Retina (tissue), 1 donor: ENCODE data around the gene CD226.
"Not testable (repeated sequence)": the region's sequence is repeated elsewhere in the genome, so short reads cannot be mapped to it uniquely, and the experiment has no call there.

Source experiments
- DNase-seq: peaks from one replicate; pipeline ENCODE4 v3.0.0-alpha.2; 2016

The CD226 gene

DNA sequence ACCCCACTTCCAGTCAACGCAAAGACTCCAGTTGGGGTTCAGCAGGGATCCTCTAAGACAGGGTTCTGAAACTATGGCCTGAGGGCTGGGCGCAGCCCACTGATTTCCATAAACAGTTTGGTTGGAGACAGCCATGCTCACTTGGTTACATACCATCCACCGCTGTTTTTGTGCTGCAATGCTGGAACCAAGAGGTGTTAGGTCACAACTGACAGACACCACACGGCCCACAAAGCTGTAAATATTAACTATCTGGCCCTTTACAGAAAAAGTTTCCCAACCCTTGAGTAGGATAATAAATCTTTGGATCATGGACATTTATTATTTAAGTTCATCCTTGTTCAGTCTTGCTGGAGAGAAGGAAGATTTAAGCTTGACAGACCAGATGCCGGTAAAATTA is 8.4 kb upstream of the CD226 start:
- DNase-seq = no peak

DNA sequence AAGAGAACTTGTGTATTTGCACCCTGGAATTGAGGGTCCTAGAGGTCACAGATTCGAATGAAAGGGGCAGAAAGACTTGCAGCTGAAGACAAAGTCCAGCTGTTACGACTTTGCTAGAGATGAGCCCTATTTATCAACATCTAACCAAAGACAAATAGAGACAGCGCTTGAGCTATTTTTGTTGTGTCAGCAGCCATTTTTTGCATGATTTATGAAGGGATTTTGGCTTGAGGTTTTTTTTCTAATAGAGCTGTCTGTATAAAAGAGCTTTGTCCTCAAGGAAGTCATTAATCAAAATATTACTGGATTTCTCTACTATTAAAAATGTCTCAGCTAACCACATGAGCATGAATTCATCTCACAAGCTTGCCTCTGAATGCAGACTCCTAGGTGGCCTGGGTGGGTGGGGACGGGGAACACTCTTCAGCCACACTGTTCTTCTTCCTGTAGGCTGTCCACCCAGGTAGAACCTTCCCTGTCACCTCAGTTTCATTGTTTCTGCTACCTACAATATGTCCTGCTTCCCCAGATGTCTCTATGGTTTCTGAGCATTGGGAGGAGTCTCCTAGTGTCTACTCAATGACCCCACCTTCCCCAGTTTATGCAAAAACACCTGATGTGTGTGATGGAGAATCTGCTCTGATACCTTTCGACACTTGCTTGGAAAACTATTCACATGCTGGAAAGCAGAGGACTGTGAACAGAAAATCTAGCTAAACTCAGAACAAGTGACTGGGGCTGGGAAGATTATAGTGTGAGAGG is 7.2 kb upstream of the CD226 start:
- DNase-seq = no peak

DNA sequence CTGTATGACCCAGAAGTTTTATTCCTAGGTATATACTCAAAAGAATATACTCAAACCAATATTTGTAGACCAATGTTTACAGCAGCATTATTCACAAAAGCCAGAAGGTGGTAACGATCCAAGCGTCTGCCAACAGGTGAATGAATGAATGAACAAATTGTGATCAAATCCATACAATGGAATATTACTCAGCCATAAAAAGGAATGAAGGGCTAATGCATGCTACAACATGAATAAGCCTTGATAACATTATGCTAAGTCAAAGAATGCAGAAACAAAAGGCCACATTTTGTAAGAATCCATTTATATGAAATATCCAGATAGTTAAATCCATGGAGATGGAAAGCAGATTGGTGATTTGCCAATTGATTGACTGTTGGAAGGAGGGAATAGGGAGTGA is 5.5 kb upstream of the CD226 start:
- DNase-seq = no peak

DNA sequence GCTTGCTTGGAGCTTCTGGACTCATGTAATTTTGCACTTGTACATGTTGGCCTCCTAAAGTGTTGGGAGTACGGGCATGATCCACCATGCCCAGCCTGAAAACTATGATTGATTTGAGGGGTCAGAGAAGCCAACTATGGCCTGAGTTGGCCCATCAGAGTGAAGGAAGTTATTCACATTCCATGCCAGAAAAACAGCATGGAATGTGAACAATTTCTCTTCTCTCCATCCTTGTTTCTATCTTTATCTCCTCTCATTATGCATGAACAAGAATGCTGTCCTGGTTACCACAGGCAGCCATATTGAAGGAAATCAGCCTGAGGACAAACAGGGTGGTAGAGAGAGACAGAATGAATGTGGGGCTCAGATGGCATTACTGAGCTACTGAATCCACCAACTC is 3.5 kb upstream of the CD226 start:
- no peak for DNase-seq

DNA sequence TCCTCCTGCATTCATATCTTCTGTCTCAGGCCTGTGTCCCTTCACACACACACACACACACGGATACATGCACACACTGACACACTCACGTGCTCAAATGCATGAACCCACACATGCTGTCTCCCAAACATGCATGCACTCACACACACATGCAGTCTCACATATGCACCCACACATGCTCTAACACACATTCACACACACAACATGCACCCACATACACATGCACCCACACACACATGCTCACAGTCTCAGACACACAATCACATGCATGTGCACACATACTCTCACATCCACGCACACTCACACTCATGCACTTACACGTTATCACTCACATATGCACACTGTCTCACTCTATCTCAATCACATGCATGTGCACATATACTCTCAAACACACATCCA is 1.9 kb upstream of the CD226 start:
- no peak for DNase-seq

DNA sequence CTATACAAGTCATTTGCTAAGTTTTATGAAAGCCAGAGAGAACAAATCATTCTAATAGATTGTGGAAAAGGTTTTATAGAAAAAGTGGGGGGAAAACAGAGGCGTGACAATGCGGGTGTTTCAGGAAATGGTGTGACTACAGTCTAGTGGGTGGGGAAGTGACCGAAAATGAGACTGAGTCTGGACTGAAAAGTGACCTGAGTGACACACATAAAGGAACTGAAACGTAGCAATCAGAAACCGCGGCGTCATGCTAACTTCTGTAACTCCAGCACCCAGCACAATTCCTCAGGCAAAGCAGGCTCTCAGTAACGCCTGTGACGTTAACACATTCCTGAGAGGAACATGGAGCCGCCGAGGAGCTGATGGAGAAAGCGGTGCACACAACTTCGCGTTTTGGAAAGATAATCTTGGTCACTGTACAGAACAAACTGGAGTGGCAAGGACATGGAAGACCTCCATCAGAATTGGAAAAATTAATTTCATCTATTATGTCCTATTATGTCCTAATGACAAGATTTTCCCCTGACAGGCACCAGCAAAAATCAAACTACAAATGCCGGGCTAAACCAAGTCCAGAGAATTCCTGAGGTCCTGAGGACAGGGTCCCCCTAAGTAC is 1.4 kb upstream of the CD226 start:
- no peak for DNase-seq

DNA sequence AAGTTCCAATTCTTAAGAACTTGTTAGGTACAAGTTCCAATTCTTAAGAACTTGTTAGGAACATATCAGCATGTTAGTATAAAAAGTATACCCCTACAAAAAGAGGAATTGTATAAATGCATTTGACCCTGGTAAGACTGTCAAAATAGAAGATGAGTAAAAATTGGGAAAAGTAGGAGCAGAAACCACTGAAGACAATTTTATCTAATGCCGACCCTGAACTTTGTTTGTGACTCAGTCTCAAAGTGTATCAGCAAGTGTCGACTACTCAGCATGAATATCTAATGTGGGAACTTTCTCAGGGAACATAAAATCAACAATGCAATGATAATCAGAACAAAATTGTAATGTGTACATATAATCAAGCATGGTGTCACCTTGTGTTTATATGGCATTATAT is 583 bp upstream of the CD226 start:
- DNase-seq = no peak

DNA sequence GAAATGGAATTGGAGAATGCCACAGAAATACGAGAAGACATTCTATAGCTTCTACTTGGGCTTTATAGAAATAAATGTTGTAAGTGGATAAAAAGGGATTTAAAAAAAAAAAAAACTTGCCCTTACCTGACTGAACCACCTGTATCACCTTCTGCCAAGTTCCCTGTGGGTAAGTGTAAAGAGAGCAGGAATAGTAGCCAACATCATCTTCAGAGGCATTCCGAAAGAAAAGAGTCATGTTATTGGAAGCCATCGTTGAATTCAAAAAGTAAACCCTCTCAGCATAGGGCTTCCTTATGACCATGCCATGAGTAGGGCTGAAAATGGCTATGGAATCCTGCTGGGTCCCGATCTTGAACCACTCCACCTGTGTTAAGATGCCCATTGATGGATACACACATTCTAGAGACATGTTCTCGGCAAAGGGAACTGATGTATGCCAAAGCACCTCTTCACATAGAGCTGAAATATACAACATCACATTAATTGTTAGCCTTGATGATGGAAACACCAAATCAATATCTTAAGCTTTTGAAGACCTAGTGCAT is 991 bp downstream of the CD226 start:
- no peak for DNase-seq

DNA sequence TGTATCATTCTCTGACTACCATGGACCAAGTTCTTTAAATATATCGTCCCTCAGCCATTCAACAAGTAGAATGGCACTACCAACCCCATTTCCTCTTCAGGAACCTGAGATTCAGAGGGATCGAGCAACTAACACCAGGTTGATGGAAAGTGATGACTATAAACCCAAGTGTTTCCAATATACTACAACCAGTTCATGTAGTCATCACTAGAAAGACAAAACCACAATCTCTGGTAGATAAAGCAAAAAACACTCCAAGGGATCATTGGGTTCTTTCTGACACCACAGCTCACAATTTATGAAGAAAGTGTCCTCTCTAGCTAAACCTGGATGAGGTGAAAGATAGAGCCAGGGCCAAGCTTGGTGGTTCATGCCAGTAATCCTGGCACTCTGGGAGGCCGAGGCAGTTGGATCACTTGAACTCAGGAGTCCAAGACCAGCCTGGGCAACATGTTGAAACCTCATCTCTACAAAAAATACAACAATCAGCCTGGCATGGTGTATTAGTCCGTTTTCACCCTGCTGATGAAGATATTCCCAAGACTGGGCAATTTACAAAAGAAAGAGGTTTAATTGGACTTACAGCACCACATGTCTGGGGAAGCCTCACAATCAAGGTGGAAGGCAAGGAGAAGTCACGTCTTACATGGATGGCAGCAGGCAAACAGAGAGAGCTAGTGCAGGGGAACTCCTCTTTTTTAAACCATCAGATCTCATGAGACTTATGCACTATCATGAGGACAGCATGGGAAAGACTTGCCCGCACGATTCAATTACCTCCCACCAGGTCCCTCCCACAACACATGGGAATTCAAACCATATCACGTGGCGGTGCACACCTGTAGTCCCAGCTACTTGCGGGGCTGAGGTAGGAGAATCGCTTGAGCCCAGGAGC is 2.2 kb downstream of the CD226 start:
- no peak for DNase-seq

DNA sequence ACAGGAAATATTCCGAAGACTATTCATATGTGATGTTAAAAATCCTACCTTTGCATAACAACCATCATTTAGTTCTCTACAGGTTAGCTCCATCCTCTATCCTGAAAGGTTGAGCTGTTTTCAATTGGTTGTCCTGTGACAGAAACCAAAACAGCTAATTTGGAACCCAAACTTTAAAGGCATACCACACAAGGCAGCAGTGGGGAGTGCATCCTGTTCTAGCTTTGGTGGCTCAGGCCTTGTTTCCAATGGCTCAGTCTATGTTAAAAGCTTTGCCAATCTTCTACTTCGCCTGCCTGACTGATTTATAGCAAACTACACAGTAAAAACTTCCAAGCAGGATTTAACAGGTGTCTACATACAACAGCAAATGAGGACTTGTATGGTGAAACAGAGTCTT is 3.2 kb downstream of the CD226 start:
- no peak for DNase-seq

DNA sequence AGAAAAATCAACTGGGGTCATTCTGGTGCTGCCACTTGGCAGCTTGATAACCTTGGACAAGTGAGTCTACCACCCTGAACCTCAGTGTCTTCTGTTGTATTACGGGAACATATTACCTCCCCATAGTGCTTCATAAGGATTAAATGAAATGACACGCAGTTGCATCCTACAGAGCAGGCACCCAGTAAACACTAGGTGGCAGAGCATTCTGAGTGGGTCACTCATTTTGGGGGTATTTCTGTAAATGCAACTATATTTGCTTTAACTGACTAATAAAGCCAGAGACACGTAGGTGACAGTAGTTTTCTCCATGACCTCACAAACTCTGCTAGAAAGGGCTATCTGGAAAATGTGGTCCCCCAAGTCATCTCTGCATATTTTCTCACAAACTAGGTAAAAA is 4.7 kb downstream of the CD226 start:
- no peak for DNase-seq

DNA sequence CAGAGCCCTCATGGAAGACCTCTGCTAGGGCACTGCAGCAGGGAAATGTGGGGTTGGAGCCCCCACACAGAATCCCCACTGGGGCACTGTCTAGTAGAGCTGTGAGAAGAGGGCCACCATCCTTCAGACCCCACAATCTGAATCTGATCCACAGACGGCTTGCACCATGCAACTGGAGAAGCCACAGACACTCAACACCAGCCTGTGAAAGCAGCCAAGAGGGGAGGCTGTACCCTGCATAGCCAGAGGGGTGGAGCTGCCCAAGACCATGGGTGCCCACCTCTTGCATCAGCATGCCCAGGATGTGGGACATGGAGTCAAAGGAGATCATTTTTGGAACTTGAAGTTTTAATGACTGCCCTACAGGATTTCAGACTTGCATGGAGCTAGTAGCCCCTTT is 6.5 kb downstream of the CD226 start:
- no peak for DNase-seq

DNA sequence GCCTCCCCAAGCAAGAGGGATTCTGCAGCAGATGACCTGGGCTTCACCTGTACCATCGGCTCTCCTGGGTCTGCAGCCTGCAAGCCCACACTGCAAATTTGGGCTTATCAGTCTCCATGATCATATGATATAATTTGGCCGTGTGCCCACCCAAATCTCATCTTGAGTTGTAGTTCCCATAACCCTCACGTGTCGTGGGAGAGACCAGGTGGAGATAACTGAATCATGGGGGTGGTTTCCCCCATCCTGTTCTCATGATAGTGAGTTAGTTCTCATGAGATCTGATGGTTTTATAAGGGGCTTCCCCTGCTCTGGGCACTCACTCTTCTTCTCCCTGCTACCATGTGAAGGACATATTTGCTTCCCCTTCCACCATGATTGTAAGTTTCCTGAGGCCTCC is 7.9 kb downstream of the CD226 start:
- not testable (repeated sequence) for DNase-seq

DNA sequence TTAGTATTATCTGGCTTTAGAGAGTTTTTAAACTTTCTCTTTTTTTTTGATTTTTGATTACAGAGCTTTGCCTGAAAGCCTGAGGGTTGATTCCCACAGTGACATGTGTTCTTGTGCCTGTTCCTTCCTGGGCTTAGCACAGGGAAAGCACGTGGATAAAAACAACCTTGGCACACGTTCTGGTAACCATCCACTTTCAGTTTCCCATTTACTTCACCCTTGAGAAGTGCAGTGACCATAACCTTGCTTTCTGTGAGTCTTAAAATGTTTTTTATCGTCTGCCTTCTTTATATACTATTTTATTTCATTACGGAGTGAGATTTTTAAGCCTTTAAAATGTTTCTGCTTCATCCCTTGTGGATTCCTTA is 11.5 kb downstream of the CD226 start:
- no peak for DNase-seq

DNA sequence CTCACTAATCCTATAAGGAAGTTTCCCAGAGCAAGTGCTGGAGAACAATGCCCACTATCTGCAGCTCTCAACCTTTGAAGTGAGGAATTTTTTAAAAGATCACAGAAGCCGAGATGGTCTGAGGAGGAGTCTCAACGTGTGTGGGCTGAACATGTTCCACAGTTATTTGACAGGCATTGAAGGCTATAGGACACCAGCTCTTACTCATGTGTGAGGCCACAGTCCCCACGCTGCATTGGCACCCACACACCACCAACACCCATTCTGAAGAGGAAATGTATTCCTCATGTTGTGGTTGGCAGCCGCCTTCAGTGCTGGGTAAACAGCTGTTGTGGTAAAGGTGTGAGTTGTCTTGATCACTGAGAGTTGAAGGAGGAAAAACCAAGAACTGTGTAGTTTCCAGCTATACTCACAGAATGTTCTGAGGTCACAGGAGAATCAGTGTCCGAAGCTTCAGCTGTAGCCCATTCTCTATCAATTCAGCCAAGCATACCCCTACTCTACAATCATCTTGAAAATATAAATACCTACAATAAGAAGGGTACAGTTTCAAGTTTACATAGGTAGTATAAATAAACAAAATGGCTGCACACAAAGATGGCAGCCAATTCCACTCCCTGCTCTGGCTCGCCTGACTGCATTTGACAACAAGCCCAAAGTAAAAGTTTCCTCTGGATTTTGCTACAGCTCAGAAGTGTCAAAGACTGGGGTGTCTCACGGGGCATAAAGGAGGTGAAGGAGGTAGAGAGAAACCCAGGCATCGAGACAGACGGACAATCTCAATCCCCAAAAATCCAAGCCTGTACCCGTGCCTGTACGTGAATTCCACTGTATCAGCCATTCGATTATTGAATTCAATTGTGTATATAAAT is 12.1 kb downstream of the CD226 start:
- DNase-seq = no peak

DNA sequence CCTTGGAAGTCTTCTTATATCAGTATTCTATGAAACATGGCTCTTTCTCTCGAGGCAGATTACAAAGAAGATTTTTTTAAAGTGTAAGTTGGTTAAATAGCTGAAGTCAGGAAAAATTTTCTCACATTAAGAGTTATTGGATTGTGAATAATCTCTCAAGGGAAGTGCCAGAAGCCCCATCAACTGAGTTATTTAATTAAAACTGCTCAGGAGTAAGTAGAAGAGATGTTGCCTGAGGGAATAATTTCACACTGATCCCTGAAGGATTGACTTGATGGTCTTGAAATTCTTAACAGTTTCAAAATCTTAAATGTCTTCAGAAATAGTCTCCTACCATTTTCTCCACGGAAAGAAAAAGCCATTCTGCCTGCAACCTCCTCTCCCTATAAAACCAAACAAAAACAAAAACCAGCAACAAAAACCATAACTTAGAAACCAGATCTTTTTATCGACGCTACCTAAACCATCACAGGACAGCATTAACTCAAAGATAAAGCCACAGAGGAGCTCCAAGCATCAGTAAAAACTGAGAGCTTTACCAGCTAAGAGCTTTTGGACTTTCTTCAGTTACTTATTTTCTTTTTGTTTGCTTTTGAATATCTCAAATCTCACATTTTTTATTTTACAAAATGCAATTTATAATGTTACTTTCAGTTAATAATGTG is 12.9 kb downstream of the CD226 start:
- DNase-seq = no peak

DNA sequence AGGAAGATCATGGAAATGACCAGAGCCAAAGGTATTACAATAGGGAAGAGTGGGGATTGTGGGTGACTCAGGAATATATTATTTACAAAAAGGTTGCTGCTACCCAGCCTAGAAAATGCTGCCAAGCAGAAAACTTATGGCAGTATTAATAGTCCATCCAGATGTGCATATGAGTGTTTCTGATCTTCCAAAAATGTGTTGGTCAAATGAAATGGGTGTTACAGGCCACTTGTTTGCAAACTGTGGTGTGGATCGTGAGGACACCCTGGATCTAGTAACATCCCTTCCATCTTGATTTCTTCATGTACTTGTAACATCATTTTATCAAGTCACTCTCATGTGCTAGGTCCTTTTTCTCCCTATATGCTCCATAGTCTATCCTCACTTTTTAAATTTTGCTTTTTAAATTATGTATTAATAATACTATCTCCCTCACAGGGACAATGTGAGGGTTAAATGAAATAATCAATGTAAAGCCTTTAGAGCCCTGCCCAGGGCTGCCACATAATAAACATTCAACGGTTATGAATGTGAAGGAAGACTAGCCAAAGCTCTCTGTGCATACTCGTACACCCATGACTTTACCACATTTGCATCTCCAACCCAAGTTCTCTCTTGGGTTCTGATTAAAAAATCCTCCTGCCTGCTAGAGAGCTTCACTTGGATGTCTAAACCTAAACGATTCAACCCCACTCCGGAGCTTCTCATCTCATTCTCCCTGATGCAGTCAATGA is 18.5 kb downstream of the CD226 start:
- DNase-seq = no peak

DNA sequence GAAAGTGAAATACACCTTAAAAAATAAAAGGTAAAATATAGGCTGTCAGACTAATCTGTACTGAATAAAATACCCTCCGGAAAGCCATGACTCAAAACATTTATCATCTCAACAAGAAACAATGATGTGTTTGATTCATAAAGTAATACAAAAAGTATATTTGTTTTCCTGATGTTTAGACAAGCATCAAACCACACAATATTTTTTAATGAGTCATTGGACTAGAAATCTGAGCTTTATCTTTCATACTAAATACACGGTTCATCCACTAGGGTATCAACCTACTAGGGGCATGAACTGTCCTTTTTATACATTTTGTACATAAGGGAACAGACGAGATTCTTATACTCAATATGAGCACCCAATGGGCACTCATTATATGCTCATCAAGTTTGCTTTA is 31.3 kb downstream of the CD226 start:
- DNase-seq = no peak

DNA sequence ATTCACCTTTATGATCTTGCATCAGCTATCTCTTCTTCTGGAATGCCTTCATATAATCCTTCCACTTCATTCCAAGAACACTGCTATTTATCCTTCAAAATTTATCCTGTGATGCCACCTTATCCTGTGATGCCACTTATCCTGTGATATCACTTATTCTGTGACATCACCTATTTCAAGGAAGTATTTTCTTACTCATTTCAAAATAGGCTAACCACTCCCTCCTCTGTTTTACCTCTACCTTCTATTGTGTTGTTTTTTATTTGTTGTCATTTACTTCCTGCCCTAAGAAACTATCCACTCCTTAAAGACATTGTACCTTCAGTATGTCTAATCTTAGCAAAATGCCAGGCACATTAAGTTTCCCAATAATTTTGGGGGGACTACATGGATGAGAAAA is 38.8 kb downstream of the CD226 start:
- no peak for DNase-seq

DNA sequence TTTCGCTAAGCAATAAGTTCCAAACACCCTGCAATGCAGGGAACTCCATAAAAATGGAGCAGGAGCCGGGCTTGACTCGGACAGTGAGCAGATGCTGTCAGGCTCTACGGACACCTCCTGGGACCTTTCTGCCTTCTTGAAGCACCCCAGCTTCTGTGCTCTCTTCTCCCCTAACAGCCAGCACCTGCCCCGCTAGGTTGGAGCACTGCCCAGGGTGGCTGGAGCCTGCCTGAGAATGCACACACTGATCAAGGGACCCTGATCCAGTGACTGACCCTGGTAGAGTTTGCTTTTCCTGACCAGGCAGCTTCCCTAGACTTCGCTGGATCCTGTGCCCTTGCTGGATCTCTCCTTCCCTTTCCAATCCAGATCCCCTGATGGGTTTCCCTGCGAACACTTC is 40.9 kb downstream of the CD226 start:
- no peak for DNase-seq

DNA sequence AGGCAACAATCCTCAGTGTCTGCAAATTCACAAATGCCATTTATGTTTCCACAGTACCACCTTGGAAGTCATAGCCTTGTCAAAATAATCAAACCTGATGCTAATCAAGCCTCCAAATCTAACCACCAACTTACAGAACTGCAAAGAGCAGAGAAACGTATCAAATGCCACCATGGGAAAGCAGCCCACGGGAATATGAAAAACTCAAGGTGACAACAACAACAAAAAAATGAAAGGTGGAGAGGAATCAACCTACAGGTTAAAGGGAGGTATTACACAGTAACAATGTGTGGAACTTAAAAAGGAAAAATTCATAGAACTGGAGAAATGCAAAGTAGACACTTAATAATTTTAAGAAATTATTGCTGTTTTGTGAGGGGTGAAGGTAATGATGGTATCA is 46.7 kb downstream of the CD226 start:
- DNase-seq = no peak
